ENCODE results near the gene HSPB8.

GRCh38 chr12:119204671-119205285, 26.0 kb downstream of the HSPB8 start:
- no peak for TF ChIP-seq FOXK2 (IDR thresholded peaks at IDR 0.05)
- TF ChIP-seq SP1 (IDR thresholded peaks at IDR 0.05), result no peak
- no peak for TF ChIP-seq BHLHE40 (IDR thresholded peaks at IDR 0.05; ENCODE audit: borderline replicate concordance)
- TF ChIP-seq ELF4 (IDR thresholded peaks at IDR 0.05), result no peak
- TF ChIP-seq FOXM1 (IDR thresholded peaks at IDR 0.05; ENCODE audit: borderline replicate concordance), result no peak
- no peak for TF ChIP-seq CTBP1 (IDR thresholded peaks at IDR 0.05; ENCODE audit: borderline replicate concordance)
- TF ChIP-seq NFRKB (IDR thresholded peaks at IDR 0.05), result no peak
- TF ChIP-seq, protein P1, sequence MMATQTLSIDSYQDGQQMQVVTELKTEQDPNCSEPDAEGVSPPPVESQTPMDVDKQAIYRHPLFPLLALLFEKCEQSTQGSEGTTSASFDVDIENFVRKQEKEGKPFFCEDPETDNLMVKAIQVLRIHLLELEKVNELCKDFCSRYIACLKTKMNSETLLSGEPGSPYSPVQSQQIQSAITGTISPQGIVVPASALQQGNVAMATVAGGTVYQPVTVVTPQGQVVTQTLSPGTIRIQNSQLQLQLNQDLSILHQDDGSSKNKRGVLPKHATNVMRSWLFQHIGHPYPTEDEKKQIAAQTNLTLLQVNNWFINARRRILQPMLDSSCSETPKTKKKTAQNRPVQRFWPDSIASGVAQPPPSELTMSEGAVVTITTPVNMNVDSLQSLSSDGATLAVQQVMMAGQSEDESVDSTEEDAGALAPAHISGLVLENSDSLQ (IDR thresholded peaks at IDR 0.05), result no peak
- no peak for TF ChIP-seq ARNT (IDR thresholded peaks at IDR 0.05)
- no peak for TF ChIP-seq TARDBP (IDR thresholded peaks at IDR 0.05)
- TF ChIP-seq HDGF (IDR thresholded peaks at IDR 0.05; ENCODE audit: borderline replicate concordance), result no peak
- no peak for TF ChIP-seq ZNF384 (IDR thresholded peaks at IDR 0.05)
- no peak for TF ChIP-seq L3MBTL2 (conservative IDR thresholded peaks at IDR 0.05)

All from HEK293T (cell line).